Transverse colon (tissue), 4 donors: Measurements from ENCODE around the gene CTNNA1.

Source experiments
- EP300 ChIP-seq: sonication (generic); formaldehyde crosslinking; IDR thresholded peaks from one replicate; pipeline ENCODE4 v1.6.1; 2017; ENCODE audit warnings: antibody characterized with exemption, low read depth
- POLR2AphosphoS5 ChIP-seq, 3 donors: sonication (generic); formaldehyde crosslinking; IDR thresholded peaks; one replicate each; pipeline ENCODE4 v1.6.1; 2016; ENCODE audit warnings: antibody characterized with exemption in 3 of 3
- TF ChIP-seq, protein P1 (sequence below), 5 experiments: fragments of 200-600 bp in 3 of 5; fragments of 450-650 bp in 2 of 5; sonication (generic) in 3 of 5; IDR thresholded peaks; 1 replicate in 2 of 5; 2 replicates in 3 of 5; pipeline ENCODE4 v1.5.1; 2016 to 2017; ENCODE audit warnings: antibody characterized with exemption in 5 of 5, inconsistent platforms in 3 of 5, mild to moderate bottlenecking in 2 of 5, moderate library complexity in 1 of 5

DNA sequence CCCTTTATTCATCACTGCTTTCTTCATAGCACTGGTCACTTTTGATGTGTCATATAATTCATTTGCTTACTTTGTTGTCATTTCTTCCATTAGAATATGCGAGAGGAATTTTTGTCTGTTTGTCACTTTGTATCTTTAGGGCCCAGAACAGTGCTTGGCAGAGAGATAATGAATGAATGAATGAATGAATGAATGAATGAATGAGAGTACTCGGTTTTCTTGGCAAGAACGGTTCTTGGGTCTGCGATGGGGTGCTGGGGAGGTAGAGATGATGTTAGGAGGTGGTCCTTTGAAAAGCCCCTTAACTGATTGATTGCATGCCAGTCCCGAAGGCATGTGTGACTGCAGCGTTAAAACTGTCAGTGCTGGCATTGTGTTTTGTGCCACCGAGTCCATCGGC lies 174.3 kb downstream of the CTNNA1 start:
- TF ChIP-seq, protein P1, sequence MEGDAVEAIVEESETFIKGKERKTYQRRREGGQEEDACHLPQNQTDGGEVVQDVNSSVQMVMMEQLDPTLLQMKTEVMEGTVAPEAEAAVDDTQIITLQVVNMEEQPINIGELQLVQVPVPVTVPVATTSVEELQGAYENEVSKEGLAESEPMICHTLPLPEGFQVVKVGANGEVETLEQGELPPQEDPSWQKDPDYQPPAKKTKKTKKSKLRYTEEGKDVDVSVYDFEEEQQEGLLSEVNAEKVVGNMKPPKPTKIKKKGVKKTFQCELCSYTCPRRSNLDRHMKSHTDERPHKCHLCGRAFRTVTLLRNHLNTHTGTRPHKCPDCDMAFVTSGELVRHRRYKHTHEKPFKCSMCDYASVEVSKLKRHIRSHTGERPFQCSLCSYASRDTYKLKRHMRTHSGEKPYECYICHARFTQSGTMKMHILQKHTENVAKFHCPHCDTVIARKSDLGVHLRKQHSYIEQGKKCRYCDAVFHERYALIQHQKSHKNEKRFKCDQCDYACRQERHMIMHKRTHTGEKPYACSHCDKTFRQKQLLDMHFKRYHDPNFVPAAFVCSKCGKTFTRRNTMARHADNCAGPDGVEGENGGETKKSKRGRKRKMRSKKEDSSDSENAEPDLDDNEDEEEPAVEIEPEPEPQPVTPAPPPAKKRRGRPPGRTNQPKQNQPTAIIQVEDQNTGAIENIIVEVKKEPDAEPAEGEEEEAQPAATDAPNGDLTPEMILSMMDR (IDR thresholded peaks at IDR 0.05): no peak
- TF ChIP-seq EP300: no peak
- no peak for TF ChIP-seq POLR2AphosphoS5 (IDR thresholded peaks at IDR 0.05)
